Erythroblast (primary cell): Measurements from ENCODE around the gene RPS6KA5.

Experiments used
- GATA1 ChIP-seq: IDR thresholded peaks from 2 replicates; pipeline ENCODE4 v1.6.1; 2011; ENCODE audit warnings: low read depth, mild to moderate bottlenecking, control low read depth, low read length, moderate library complexity
- POLR2A ChIP-seq: IDR thresholded peaks from 2 replicates; pipeline ENCODE4 v1.6.1; 2011; ENCODE audit warnings: mild to moderate bottlenecking, low read length

- TF ChIP-seq POLR2A (no peak), GATA1 (no peak)
These were observed 23.5 kb downstream of the RPS6KA5 start for GRCh38 chr14:91036741-91037469.
